ENCODE measurements around the gene MMP13. TPM values are rescaled to one million over a fixed set of nuclear protein-coding genes. Genes with fewer than 3 reads are reported as not detected.

Gene MMP13
- total and polyA plus RNA-seq, 2 donors (not counting 3 experiments of a cell fraction or from before 2014, with no cell fraction given): not detected

DNA sequence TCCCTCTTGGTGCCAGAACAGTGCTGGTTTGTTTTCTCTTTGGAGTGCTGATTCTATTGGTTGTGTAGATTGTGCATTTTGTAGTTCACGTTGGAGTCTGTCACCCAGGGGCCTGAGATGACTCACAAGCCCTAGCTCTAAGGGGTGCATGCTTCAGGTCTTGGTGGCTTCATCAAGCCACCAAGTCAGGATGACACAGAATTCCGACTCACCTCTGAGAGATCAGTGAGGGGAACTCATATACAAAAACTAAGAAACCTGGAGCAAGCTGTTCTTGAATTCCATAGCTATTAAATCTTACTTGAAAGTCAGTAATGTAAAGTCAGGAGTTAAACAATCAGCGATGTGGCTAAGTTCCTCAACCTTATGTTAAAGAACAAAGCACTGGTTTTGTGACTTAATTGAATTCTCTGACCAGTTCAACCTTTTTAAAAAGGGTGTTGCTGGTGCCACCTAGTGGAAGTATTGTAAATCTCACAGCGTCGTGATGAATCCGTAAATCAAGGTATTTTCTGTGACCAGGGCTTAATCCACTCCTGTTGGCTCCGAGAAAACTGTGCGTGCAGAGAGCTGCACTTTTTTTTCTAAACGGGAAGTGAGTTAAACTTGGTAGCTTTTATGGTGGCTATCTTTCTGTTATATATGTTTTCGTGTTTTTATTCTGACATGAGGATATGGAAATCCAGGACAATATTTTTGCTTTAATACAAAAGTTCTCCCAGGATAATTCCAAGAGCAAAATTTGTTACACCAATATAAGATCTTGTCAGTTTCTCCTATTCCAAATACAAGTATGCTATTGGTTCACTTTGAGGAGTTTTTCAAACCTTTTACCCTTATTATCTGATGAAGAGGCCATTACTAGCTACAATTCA lies 14.6 kb downstream of the MMP13 start:
- peak overlapping the region; percentile 46 for H3K4me2 ChIP-seq (ENCODE audit: insufficient read depth, low read length)
- POLR2A ChIA-PET: no interaction called here

More for the DNA sequence above, 14.6 kb downstream of the MMP13 start:
- Histone ChIP-seq H3K79me2 (ENCODE audit: control insufficient read depth, insufficient read depth, low read length) (no peaks in the 10 kb centered on the region), H3K36me3 (ENCODE audit: control insufficient read depth in 2 of 2, extremely low read depth in 1 of 2, insufficient read depth in 2 of 2, low read length in 2 of 2) (no peaks in the 10 kb centered on the region), H3K9ac (replicated peaks; ENCODE audit: extremely low read depth, insufficient read depth, low read length) (no peak overlapping the region), H3K4me1 (ENCODE audit: control insufficient read depth, extremely low read depth, insufficient read depth, low read length) (no peaks in the 10 kb centered on the region), H4K20me1 (replicated peaks; ENCODE audit: control insufficient read depth, extremely low read depth, insufficient read depth, low read length) (no peaks in the 10 kb centered on the region), H3K27ac (ENCODE audit: insufficient read depth, low read depth, low read length) (no peak overlapping the region), H3K9me1 (replicated peaks; ENCODE audit: control insufficient read depth, extremely low read depth, insufficient read depth, low read length) (no peaks in the 10 kb centered on the region), H2AFZ (ENCODE audit: low read depth, low read length) (peak overlapping the region; percentile 44), H3K9me3 (replicated peaks; ENCODE audit: control insufficient read depth, insufficient read depth, low read length) (no peaks in the 10 kb centered on the region), H3K4me3 (replicated peaks in 1 of 3; ENCODE audit: insufficient read depth in 1 of 3, low read depth in 1 of 3, low read length in 3 of 3) (no peak overlapping the region), H3K27me3 (ENCODE audit: control insufficient read depth in 2 of 2, insufficient read depth in 2 of 2, low read length in 2 of 2) (no peaks in the 10 kb centered on the region)
- no TSS peak for BruUV-seq (replicated peaks)
- dilution Hi-C loops (cut with MboI; ENCODE audit: extremely low pct_ligation_motif_present, low sequenced_read_pairs) (no loop called here), intact Hi-C loops (cut with micrococcal nuclease) (loop anchor here (1.0 to 2.0 kb wide), 8 partner anchors 27 to 274 kb away; no protein-coding TSS in a partner anchor)
- CTCF ChIA-PET: interaction anchor here (0.5 to 4.0 kb wide), 51 partner anchors 9 to 600 kb away, joined by 3 to 53 read pairs (median 4); partner anchors contain the start of genes MMP1 and MMP10
- FAIRE-seq: peak; percentile 79
- peak; percentile 79 for DNase-seq (ENCODE audit: low read depth, low spot score)
- TF ChIP-seq POLR2A (IDR thresholded peaks at IDR 0.05; ENCODE audit: low read depth, low read length): no peak
- TF ChIP-seq, protein P1, sequence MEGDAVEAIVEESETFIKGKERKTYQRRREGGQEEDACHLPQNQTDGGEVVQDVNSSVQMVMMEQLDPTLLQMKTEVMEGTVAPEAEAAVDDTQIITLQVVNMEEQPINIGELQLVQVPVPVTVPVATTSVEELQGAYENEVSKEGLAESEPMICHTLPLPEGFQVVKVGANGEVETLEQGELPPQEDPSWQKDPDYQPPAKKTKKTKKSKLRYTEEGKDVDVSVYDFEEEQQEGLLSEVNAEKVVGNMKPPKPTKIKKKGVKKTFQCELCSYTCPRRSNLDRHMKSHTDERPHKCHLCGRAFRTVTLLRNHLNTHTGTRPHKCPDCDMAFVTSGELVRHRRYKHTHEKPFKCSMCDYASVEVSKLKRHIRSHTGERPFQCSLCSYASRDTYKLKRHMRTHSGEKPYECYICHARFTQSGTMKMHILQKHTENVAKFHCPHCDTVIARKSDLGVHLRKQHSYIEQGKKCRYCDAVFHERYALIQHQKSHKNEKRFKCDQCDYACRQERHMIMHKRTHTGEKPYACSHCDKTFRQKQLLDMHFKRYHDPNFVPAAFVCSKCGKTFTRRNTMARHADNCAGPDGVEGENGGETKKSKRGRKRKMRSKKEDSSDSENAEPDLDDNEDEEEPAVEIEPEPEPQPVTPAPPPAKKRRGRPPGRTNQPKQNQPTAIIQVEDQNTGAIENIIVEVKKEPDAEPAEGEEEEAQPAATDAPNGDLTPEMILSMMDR (IDR thresholded peaks at IDR 0.05; ENCODE audit: extremely low read depth in 1 of 2, insufficient read depth in 1 of 2, low read depth in 1 of 2, low read length in 2 of 2): peak; percentile 65 to 67

All from endothelial cell of umbilical vein (primary cell).